Activated T-cell treated with anti-CD3 and anti-CD28 coated beads for 4 hours (primary cell): Measurements from ENCODE around the gene PINK1.
A peak's percentile ranks its signal among the peaks of the same experiment; 100 is the strongest.

ENCODE experiments used
- DNase-seq: peaks from one replicate; pipeline ENCODE4 v3.0.0-alpha.2; 2020

The PINK1 gene

GRCh38 chr1:20683614-20684013, 50.4 kb downstream of the PINK1 start:
- DNase-seq = no peak

- DNase-seq = no peak
Observed at GRCh38 chr1:20684050-20684620, 50.9 kb downstream of the PINK1 start.

DNA sequence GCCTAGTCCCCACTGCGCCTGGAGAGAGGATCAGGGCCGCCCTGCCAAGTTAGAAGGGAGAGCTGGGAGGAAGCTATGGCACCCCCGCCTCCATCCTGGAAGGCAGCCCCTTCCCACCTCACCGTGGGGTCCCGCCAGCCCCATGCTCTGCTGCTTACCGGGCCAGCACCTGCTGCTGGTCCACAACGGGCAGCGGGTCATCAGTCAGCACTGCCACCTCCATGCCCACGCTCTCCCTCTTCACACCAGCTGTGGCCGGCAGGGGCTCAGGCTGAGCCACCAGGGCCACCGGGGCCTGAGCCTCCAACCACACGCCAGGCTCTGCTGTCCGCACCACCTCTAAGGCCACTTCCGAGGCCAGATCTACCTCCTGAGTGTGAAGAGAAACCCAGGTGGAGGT, 51.4 kb downstream of the PINK1 start:
- no peak for DNase-seq

DNA sequence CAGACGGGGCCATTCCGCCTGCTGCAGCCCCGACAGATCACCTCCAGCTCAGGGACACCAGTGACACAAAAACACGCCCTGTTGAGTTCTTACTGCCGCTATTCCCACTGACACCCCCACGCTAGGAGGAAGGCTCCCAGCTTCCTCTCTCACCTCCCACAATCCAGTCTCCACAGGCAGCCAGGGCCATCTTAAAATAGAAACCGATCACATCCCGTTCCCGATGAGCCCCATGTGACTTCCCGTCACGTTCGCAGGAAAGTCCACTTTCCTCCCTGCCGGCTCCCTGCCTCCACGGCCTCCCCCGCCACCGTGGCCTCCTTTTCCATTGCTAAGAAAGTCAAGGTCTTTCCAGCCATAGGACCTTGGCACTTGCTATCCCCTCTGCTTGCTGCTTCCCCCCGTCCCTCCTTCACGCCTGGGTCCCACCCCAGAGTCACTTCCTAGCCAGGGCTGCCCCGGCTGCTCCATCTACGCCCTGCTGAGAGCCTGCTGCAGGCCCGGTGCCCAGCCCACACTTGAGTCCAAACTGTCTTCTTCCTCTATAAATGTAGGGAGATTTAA, 51.9 kb downstream of the PINK1 start:
- DNase-seq = no peak

DNA sequence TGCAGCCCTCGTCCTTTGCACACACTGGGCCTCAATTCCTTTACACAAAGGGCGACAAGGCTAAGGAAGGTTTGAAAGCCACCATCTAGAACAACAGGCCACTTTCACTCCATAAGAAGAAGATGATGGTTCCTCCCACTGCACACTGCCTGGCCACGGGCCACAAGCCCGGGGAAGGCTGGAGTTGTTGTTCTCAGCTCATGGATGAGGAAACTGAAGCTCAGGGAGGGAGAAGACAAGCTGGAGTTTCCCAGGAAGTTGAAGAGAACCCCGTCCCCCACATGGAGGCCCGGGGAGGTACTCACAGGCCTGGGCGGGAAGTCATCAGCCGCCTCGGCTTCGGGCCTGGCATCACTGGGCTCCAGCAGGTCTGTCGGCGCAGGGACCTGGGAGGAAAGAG, 52.5 kb downstream of the PINK1 start:
- no peak for DNase-seq

- DNase-seq = no peak
Observed at GRCh38 chr1:20686883-20687725, 53.8 kb downstream of the PINK1 start.

GRCh38 chr1:20689645-20690056, 56.4 kb downstream of the PINK1 start:
- no peak for DNase-seq

DNA sequence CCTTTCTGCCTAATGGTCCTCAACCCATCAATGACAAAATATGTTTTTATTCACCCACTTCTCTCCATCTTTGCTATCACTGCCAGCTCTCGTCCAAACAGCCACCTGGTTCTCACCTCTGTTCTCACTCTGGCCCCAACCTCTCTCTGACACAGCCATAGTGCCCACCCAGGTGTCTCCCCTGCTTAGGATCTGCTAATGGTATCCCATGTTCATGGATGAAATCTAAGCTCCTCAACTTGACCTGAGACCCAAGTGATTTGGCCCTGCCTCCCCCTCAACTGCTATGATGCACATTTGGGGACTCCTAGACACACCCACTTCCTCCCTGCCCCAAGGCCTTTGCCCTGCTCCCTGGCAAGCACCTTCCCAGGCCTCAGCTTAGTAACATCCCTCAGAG, 58.6 kb downstream of the PINK1 start:
- no peak for DNase-seq

GRCh38 chr1:20693623-20694022, 60.4 kb downstream of the PINK1 start:
- no peak for DNase-seq

- no peak for DNase-seq
Observed at GRCh38 chr1:20695515-20695914, 62.3 kb downstream of the PINK1 start.

- DNase-seq = peak; percentile 57
Observed at GRCh38 chr1:20696397-20697333, 63.4 kb downstream of the PINK1 start.

DNA sequence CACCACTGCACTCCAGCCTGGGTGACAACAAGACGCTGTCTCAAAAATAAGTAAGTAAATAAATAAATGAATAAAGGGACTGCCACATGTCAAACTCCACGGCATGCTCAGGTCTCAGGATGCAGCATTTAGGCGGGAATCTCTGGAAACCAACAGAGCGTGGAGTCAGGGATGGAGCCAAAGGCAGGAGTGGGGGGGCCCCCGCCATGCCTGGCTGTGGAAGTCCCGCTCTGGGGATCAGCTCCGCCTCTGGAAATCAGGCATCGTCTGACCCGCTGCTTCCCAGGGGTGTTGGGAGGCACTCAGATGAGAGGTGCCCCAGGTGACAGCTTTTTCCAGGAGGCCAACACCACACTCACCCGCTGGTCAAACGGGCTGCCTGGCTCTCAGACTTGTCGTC, 64.3 kb downstream of the PINK1 start:
- DNase-seq = no peak

- no peak for DNase-seq
Observed at GRCh38 chr1:20698195-20698910, 65.1 kb downstream of the PINK1 start.

- DNase-seq = no peak
Observed at GRCh38 chr1:20699558-20699957, 66.3 kb downstream of the PINK1 start.

DNA sequence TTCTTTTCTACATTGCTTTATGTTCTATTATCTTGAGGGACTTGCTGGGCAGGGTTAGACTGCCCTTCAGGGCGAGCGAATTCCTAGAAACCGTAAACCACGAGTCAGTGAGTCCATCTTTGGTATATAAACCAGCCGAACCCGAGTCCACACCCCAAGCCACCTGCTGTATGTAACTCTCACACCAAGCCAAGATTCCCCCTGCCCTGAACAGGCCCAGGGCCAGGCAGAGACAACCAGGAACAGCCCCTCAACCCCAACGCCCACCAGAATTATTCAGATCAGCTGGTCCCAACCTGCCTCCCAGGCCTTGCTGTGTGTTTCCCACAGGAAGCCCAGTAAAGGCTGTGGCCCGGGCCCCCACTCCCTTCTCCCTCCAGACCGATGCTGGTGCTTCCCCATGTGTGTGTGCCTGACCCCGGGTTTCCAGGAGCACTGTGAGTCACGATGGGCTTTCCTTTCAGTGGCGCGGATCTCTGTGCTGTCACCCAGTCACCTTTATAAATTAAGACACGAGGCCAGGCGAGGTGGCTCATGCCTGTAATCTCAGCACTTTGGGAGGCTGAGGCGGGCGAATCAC, 67.5 kb downstream of the PINK1 start:
- DNase-seq = no peak
